ENCODE measurements around the gene SH2B2.

- TF ChIP-seq CTCF (IDR thresholded peaks at IDR 0.05), result no peak
- TF ChIP-seq CDX4 (CRISPR knock-in tag; IDR thresholded peaks at IDR 0.05; ENCODE audit: borderline replicate concordance), result no peak
- TF ChIP-seq CREM (CRISPR knock-in tag; IDR thresholded peaks at IDR 0.05), result no peak
- no peak for TF ChIP-seq GABPB1 (CRISPR knock-in tag; IDR thresholded peaks at IDR 0.05)
- no peak for TF ChIP-seq ZNF232 (CRISPR knock-in tag; IDR thresholded peaks at IDR 0.05)
- TF ChIP-seq ZNF281 (CRISPR knock-in tag; IDR thresholded peaks at IDR 0.05), result no peak
Observed at GRCh38 chr7:102239206-102239820, 47.4 kb upstream of the SH2B2 start.
